ENCODE data around the gene COPZ2. TPM values are rescaled to one million over a fixed set of nuclear protein-coding genes. Genes with fewer than 3 reads are reported as not detected.
A peak's percentile ranks its signal among the peaks of the same experiment; 100 is the strongest.
"Not testable (repeated sequence)": the region's sequence is repeated elsewhere in the genome, so short reads cannot be mapped to it uniquely, and the experiment has no call there.

The COPZ2 gene
- total RNA-seq, 1 donor from 2014 or later: 155 TPM

DNA sequence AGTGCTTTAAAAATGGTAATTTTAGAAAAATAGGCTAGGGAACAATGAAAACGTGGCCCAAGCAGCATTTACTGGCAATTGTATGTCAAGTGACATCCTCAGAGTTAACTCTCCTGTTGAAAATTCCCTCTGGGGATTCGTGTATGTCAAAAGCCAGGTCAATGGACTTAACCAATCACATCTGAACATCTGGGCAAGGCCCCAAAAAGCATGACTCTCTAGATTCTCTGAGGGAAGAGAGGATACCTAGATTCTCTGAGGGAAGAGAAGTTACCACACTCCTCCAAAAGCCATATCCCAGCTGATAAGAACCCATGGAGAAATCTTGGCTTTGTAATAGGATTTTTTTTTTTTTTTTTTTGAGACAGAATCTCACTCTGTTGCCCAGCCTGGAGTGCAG lies 34.1 kb upstream of the COPZ2 start:
- Histone ChIP-seq H3K27ac (no peak overlapping the region), H3K9me3 (no peaks in the 10 kb centered on the region), H3K27me3 (no peaks in the 10 kb centered on the region), H3K36me3 (peaks cover 32 to 64% of the 10 kb centered on the region in 2 donors), H3K4me1 (peaks cover 0 to 5% of the 10 kb centered on the region in 2 donors), H3K4me3 (no peak overlapping the region)
- DNase-seq (ENCODE audit: low spot score in 2 of 2): no peak
- intact Hi-C loops (cut with DNase I): no loop called here
- TF ChIP-seq, protein P1, sequence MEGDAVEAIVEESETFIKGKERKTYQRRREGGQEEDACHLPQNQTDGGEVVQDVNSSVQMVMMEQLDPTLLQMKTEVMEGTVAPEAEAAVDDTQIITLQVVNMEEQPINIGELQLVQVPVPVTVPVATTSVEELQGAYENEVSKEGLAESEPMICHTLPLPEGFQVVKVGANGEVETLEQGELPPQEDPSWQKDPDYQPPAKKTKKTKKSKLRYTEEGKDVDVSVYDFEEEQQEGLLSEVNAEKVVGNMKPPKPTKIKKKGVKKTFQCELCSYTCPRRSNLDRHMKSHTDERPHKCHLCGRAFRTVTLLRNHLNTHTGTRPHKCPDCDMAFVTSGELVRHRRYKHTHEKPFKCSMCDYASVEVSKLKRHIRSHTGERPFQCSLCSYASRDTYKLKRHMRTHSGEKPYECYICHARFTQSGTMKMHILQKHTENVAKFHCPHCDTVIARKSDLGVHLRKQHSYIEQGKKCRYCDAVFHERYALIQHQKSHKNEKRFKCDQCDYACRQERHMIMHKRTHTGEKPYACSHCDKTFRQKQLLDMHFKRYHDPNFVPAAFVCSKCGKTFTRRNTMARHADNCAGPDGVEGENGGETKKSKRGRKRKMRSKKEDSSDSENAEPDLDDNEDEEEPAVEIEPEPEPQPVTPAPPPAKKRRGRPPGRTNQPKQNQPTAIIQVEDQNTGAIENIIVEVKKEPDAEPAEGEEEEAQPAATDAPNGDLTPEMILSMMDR (IDR thresholded peaks at IDR 0.05): no peak

DNA sequence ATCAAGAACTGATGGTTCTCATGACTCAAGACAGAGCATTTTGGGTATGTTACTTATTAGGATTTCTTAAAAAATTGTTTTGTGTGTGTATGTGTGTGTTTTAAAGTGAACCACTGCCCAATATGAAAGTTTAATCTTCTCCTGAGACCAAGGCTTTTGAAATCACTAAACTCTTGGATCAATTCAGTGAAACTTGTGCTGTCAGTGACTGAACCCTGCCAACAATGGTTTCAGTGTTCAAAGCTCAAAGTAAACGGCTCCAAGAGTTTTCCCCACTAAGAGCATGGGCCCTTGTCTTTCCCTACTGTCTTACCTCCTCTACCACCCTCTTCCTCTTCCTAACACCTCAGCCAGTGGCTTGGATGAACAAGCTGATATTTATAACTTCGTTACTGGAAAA lies 32.6 kb upstream of the COPZ2 start:
- DNase-seq (ENCODE audit: low spot score in 2 of 2): no peak
- no peak overlapping the region for H3K4me3 ChIP-seq
- intact Hi-C loops (cut with DNase I): no loop called here
- peaks cover 0 to 14% of the 10 kb centered on the region in 2 donors for H3K4me1 ChIP-seq
- no peaks in the 10 kb centered on the region for H3K27me3 ChIP-seq
- TF ChIP-seq, protein P1 (IDR thresholded peaks at IDR 0.05): no peak
- no peak overlapping the region for H3K27ac ChIP-seq
- H3K9me3 ChIP-seq: no peaks in the 10 kb centered on the region
- peaks cover 25 to 50% of the 10 kb centered on the region in 2 donors for H3K36me3 ChIP-seq

DNA sequence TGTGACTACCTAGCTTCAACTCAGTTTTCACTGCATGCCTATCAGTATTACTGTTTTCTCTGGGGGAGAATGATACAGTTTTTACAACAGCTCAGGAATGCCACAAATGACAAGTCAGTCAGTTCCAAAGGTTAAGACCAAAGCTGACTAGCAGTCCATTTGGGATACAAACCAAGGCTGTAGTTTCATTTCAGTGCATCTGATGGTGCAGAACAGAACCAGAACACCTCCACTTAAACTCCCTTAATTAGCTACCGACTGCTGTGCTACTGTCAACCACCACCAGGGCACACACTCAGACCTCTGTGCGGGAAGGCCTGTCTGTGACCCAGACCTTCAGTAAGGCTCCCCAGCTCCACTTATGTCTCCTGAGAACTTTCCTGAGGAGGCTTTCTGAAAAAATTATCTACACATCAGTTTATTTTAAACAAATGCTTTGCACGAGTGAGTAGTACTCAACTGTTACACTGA lies 30.9 kb upstream of the COPZ2 start:
- DNase-seq (ENCODE audit: low spot score in 2 of 2): no peak
- peaks cover 17 to 49% of the 10 kb centered on the region in 2 donors for H3K36me3 ChIP-seq

DNA sequence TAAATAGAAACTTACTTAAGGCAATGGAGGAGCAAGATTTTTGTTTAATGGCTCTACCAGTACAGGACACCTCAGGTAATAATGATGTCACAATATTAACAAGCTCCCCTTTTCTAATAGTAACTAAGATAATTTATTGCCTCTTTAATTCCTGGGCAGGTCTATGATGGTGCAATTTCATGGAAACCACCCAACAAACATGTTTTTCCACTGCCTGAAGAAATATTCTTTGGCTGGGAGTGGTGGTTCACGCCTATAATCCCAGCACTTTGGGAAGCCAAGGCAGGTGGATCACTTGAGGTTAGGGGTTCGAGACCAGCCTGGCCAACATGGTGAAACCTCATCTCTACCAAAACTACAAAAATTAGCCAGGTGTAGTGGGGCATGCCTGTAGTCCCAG lies 30.2 kb upstream of the COPZ2 start:
- H3K9me3 ChIP-seq; DNase-seq (ENCODE audit: low spot score in 2 of 2); H3K27me3 ChIP-seq; intact Hi-C loops (cut with DNase I); H3K4me3 ChIP-seq: not testable (repeated sequence)
- Histone ChIP-seq H3K4me1 (peaks cover 0 to 16% of the 10 kb centered on the region in 2 donors), H3K36me3 (peaks cover 18 to 53% of the 10 kb centered on the region in 2 donors), H3K27ac (peak overlapping the region in 1 of 2 donors; percentile 26)

More for the DNA sequence above, 30.9 kb upstream of the COPZ2 start:
- Histone ChIP-seq H3K27ac (peak overlapping the region in 1 of 2 donors; percentile 26), H3K27me3 (no peaks in the 10 kb centered on the region), H3K4me1 (peaks cover 0 to 16% of the 10 kb centered on the region in 2 donors), H3K9me3 (no peaks in the 10 kb centered on the region), H3K4me3 (no peak overlapping the region)
- TF ChIP-seq, protein P1 (IDR thresholded peaks at IDR 0.05): peak in 1 of 3 experiments; percentile 8
- intact Hi-C loops (cut with DNase I): no loop called here

DNA sequence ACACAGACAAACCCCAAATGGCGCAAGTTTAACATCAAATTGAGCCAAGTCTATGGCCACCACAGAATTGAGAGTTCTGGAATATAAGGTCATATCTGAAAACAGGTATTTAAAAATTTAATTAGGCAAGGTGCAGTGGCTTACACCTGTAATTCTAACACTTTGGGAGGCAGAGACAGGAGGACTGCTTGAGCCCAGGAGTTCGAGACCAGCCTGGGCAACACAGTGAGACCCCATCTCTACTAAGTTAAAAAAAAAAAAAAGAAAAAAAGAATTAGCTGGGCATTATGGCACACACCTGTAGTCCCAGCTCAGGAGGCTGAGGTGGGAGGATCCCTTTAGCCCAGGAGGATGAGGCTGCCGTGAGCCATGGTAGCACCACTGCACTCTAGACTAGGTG lies 29.6 kb upstream of the COPZ2 start:
- TF ChIP-seq, protein P1 (IDR thresholded peaks at IDR 0.05): no peak
- peaks cover 23 to 55% of the 10 kb centered on the region in 2 donors for H3K36me3 ChIP-seq
- intact Hi-C loops (cut with DNase I): no loop called here
- H3K27ac ChIP-seq: no peak overlapping the region
- H3K9me3 ChIP-seq: no peaks in the 10 kb centered on the region
- DNase-seq (ENCODE audit: low spot score in 2 of 2): no peak
- H3K4me1 ChIP-seq: peaks cover 0 to 16% of the 10 kb centered on the region in 2 donors
- no peaks in the 10 kb centered on the region for H3K27me3 ChIP-seq
- H3K4me3 ChIP-seq: no peak overlapping the region

DNA sequence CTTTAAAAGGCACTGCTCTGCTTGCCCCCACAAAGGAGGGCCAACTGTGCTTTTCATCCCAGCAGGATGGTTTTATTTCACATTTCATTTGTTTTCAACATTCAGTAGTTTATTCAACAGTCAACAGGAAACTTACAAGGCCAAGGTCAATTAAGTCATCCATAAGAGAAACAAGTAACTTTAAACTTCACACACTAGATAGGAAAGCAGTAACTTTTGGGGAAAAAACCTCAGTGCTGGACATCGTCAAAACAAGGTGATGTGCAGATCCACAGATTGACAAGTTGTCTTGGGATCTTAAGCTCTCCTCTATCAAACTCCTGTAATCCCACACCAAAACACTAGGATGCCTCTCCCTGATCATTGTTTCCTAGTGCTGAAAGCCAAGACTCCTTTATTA lies 29.1 kb upstream of the COPZ2 start:
- no peaks in the 10 kb centered on the region for H3K27me3 ChIP-seq
- peak overlapping the region; percentile 57 to 60 for H3K27ac ChIP-seq
- H3K4me1 ChIP-seq: peaks cover 0 to 16% of the 10 kb centered on the region in 2 donors
- H3K4me3 ChIP-seq: no peak overlapping the region
- no peak for DNase-seq (ENCODE audit: low spot score in 2 of 2)
- no peaks in the 10 kb centered on the region for H3K9me3 ChIP-seq
- peaks cover 28 to 61% of the 10 kb centered on the region in 2 donors for H3K36me3 ChIP-seq
- TF ChIP-seq, protein P1 (IDR thresholded peaks at IDR 0.05): no peak
- intact Hi-C loops (cut with DNase I): no loop called here

Measured in ascending aorta (tissue), 2 donors.